TTC549 (cell line): ENCODE results near the gene OR2G6.
"Not testable (repeated sequence)": the region's sequence is repeated elsewhere in the genome, so short reads cannot be mapped to it uniquely, and the experiment has no call there.

Experiments used
- FAIRE-seq: peaks from 2 replicates; lab custom pipeline; 2012; peaks lifted over from hg19 to GRCh38; lab: Jason Lieb, UNC

Gene OR2G6

DNA sequence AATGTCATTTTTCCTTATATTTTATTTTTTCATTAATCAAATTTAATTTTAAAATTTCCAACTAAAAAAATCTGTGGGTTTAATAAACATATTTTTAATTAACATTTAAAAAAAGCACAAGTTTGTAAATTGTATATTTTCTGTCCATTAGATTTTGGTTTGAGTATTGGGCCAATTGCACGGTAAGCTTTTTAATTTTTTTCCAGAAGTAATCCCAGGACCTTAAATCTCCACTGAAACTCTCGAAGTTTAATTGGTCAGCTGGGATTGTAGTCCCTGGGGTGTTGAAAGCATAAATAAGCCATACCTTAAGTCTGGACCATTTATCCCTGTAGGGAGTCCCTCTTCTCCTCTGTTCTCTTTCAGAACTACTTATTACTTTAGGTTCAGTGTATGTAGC, at the start of gene OR2G6:
OR2G6 (plus strand) TSS at position 301 of the 400 bp plus-strand sequence. CDS start 13,574 bp downstream, outside the sequence.
- FAIRE-seq = peak; percentile 98

DNA sequence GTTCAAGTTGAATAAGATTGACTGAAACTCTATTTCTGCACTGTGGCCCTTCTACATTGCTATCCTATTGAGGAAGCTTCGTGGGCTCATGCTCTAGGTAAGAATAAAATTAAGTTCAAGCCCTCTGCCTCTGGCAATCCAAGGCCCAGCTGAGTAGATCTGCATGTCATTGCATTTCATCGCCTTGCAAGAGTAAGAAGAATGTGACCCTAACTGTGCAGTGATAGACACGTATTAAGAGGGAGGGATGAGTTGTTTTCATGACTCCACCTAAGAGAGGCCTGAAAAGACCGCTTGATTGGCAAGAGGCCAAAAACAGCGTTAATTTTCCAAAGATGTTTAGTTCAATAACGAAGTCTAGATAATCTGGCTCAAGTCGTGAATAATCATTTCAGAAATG, 48.8 kb upstream of the OR2G6 start:
- FAIRE-seq = not testable (repeated sequence)

DNA sequence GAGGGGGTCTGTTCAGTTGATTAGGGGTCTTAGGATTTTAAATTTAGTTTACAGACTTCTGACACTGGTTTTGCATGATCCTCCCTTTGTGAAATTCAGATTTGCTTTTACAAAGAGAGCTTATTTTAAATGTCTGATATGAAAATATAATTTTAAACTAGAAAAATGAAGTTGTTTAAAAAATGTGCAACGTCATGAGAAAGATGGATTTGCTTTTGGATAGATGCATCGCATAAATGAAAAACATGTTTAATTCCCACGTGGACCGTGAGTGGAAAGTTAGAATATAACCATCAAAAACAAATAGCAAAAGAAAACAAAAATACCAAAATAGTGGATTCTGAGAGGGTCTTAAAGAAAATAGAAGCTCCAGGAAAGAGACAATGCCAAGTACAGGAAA, 36.7 kb upstream of the OR2G6 start:
- FAIRE-seq = no peak

DNA sequence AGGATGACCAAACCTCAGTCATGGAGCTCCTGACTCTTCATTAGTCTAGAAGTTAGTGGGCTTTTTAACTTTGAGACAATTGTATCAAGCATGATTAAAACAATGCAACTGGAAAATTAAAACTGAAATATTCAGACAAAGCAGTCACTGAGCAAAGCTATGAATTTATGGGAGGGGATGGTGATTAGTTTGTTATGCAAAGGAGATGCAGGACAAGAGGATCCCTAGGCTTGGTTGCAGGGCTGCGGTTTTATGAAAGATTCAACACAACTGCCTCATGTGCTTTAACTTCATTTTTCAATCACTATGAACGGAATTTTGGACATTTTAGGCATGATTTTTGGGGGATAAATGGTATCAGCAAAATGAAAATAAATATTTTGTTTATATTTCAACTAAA, 35.8 kb upstream of the OR2G6 start:
- FAIRE-seq = not testable (repeated sequence)

DNA sequence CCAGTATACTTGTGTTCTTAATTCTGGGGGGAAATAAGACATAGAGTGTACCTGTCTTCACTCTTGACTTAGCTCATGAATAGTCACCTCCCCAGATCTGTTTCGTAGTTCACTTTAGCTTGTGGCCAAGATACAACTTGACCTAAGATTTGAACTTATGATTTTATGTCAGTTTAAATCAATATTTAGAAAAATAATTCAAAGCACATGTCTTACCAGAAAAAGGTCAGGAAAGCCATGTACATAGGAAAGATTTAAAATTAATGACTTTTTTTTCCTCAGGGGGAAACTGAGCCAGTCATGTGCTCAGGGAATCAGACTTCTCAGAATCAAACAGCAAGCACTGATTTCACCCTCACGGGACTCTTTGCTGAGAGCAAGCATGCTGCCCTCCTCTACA, 34.8 kb upstream of the OR2G6 start, which contains the start of gene OR2T3:
OR2T3 (plus strand) TSS at position 301 of the 400 bp plus-strand sequence; CDS start at position 301, 0 bp downstream.
- FAIRE-seq = not testable (repeated sequence)

DNA sequence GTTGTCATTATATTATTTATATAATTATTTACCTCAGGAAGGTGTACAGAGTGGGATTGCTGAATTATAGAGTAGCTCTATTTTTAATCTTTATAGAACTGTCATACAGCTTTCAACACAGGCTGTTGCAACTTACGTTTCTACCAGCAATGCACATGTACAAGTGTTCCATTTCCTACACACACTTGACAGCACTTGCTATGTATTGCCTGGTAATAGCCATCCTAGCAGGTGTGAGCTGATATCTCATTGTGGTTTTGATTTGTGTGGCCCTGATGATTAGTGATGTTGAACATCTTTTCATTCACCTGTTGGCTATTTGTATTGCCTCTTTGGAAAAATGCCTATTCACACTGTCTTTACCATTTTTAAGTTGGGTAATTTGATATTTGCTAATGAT, 32.2 kb upstream of the OR2G6 start:
- FAIRE-seq = not testable (repeated sequence)

DNA sequence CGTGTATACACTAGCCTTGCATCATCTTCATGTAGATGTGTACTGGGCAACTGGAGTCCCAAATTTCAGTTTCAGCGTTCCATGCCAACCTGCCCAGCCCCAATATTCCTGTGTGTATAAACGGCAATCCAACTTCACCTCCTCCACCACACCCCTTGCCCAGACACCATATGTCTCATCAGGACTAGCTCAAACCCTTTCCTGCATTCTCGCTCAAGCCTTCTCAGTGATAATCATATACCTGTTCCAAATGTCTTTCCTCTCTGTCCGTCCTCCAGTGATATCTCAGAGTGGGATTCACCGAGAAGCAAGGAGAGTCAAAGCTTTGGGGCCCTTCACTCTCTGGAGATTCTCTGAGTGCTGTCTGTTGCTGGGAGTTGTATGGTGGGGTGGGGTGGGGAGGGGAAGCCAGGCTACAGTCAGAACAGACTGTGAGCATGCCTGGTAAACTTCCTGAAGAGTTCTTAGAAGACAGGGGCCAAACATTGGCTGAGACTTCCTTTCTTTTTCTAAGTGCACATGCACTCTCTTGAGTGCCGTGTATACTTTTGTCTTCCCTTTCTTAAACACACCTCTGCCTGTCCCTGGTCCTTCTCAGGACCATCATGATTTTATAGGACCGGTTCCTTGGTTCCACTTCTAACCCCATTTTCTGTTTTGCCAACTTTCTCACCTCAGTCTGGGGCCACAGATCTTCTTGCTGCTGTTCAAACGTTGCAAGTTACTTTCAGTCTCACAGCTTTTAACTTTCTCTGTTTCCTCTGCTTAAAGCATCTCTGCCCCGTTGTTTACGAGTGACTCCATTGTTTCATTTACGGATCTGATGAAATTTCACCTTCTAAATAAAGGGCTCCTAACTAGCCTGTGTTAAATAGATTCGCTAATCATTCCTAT, 25.9 kb upstream of the OR2G6 start:
- FAIRE-seq = not testable (repeated sequence)

DNA sequence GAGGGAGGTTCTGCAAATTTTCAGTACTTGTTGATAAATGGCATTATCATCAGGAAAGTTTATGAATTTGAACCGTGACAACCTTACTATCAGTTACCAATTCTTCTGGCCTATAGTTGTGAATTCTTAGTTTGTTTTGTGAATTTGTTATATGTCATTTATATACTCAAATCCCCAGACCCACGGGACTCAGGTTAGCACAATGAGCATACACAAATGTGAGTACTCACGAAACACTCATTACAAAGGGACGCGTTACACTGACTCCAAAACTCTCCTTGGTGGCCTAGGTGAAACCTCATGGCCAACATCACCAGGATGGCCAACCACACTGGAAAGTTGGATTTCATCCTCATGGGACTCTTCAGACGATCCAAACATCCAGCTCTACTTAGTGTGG, 19.6 kb upstream of the OR2G6 start, which contains the start of gene OR2T5:
OR2T5 (plus strand) TSS at position 301 of the 400 bp plus-strand sequence; CDS start at position 301, 0 bp downstream.
- FAIRE-seq = not testable (repeated sequence)

DNA sequence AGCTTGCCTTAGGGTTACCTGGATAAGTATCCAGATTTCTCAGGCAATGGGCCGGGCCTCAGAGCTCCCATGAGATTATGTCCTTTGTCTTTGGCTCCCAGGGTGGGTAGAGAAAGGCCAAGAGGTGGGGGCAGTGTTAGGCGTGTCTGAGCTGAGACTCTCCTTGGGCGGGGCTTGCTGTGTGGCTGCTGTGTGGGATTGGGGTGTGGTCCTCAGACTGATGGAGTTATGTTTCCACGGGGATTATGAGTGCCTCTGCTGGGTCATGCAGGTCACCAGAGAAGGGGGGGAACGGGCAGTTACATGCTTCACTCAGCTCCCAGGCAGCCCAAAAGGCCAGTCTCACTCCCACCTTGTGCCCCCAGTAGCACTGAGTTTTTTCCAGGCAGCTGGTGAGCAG, 11.2 kb upstream of the OR2G6 start:
- not testable (repeated sequence) for FAIRE-seq

DNA sequence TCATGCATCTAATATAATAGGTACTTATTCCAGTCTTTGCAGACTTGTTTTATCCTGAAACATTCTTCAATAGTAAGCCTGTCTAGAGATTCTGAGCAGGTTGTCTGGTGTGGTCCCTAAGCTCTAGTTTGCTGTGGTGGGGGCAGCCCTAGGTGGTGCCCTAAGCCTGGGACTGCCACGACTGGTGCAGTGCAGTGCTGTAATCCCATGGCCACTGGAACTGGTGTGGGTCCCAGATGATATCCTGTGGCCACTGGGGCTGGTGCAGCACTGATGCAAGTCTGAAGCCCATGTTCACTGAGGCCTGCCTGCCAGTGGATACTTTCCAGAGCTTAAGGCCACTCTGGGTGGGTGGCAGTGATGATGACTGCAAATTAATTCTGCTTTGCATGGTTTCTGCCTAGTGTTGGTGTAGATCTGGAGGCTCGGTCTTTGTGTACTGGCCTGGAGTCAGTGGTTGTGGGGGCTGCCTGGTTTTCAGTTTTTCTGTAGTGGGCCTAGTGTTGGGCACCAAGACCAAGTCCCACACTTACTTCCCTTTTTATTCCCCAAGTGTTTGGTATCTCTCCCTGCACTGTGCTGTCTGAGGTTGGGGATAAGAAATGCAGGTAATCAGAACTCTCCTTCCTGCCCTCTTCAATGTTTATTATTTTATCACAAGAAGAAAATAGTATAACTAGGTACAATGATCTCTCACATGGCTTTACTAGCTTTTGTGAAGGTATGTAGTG, 7.4 kb upstream of the OR2G6 start:
- not testable (repeated sequence) for FAIRE-seq

DNA sequence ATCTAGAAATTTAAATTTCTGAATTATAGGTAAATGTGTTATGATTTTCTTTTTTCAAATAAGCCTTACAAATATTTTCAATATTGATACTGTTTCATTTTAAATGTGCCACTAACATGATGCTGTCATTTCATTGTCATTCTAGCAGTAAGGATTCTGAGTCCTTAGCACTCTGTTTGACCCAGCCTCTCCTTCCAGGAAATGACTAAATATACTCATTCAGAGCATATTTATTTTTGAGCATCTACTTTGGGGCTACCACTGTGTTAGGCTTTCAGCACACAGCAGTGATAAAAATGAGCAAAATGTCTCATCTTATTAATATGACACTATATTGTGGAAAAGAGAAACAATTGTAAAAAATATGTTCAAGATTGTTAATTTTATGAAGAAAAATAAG, 2.3 kb downstream of the OR2G6 start:
- FAIRE-seq = not testable (repeated sequence)

DNA sequence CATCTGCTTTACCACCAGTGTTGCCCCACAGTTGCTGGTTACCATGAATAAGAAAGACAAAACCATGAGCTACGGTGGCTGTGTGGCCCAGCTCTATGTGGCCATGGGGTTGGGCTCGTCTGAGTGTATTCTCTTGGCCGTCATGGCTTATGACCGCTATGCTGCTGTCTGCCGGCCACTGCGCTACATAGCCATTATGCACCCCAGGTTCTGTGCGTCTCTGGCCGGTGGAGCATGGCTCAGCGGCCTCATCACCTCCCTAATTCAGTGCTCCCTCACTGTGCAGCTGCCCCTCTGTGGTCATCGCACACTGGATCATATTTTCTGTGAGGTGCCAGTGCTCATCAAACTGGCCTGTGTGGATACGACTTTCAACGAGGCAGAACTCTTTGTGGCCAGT, 14.0 kb downstream of the OR2G6 start:
- no peak for FAIRE-seq

DNA sequence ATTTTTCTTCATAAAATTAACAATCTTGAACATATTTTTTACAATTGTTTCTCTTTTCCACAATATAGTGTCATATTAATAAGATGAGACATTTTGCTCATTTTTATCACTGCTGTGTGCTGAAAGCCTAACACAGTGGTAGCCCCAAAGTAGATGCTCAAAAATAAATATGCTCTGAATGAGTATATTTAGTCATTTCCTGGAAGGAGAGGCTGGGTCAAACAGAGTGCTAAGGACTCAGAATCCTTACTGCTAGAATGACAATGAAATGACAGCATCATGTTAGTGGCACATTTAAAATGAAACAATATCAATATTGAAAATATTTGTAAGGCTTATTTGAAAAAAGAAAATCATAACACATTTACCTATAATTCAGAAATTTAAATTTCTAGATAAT, 29.6 kb downstream of the OR2G6 start:
- FAIRE-seq = peak; percentile 99

DNA sequence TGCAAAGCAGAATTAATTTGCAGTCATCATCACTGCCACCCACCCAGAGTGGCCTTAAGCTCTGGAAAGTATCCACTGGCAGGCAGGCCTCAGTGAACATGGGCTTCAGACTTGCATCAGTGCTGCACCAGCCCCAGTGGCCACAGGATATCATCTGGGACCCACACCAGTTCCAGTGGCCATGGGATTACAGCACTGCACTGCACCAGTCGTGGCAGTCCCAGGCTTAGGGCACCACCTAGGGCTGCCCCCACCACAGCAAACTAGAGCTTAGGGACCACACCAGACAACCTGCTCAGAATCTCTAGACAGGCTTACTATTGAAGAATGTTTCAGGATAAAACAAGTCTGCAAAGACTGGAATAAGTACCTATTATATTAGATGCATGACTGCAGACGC, 39.5 kb downstream of the OR2G6 start:
- FAIRE-seq = not testable (repeated sequence)

DNA sequence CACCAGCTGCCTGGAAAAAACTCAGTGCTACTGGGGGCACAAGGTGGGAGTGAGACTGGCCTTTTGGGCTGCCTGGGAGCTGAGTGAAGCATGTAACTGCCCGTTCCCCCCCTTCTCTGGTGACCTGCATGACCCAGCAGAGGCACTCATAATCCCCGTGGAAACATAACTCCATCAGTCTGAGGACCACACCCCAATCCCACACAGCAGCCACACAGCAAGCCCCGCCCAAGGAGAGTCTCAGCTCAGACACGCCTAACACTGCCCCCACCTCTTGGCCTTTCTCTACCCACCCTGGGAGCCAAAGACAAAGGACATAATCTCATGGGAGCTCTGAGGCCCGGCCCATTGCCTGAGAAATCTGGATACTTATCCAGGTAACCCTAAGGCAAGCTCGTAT, 43.2 kb downstream of the OR2G6 start:
- FAIRE-seq = not testable (repeated sequence)

DNA sequence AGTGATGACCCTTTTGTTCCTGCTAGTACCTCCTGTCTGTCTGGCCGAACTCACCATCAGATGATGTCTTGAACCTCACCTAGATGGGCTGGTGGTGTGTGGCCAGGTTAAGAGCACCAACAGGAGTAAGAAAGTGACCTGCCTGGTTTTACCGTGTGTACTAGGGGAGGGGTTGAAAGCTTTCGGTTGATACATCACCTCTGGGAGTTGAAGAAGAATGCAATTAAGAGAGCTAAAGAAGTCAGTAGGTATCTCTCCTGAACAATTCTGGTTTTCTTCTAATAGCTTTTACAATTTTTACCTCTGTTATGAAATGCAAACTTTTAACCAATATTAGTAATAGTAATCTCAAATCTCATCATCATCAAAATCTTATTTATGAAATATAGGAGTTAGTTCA, 54.8 kb downstream of the OR2G6 start, which contains the start of gene OR2T29:
OR2T29 (minus strand) TSS at position 101 of the 400 bp plus-strand sequence. CDS start 3,281 bp downstream, outside the sequence.
- peak; percentile 23 for FAIRE-seq

DNA sequence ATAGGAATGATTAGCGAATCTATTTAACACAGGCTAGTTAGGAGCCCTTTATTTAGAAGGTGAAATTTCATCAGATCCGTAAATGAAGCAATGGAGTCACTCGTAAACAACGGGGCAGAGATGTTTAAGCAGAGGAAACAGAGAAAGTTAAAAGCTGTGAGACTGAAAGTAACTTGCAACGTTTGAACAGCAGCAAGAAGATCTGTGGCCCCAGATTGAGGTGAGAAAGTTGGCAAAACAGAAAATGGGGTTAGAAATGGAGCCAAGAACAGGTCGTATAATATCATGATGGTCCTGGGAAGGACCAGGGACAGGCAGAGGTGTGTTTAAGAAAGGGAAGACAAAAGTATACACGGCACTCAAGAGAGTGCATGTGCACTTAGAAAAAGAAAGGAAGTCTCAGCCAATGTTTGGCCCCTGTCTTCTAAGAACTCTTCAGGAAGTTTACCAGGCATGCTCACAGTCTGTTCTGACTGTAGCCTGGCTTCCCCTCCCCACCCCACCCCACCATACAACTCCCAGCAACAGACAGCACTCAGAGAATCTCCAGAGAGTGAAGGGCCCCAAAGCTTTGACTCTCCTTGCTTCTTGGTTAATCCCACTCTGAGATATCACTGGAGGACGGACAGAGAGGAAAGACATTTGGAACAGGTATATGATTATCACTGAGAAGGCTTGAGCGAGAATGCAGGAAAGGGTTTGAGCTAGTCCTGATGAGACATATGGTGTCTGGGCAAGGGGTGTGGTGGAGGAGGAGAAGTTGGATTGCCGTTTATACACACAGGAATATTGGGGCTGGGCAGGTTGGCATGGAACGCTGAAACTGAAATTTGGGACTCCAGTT, 57.9 kb downstream of the OR2G6 start:
- FAIRE-seq = not testable (repeated sequence)

DNA sequence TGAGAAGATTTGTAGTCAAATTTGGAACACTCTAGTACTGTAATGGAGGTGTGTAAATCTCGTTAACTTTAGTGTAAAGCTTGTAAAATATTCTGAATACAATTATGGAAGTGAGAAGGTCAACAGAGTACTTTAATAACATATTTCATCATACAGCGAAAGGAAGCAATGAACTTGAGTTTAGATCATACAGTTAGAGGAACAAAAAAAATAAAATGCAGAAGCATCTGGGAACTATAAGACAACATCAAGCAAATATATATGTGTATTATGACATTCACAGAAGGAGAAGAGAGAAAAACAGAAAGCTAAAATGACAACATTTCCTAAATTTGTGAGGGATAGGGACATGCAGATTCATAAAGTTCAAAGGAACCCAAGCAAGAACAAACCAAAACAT, 61.2 kb downstream of the OR2G6 start:
- FAIRE-seq = not testable (repeated sequence)

DNA sequence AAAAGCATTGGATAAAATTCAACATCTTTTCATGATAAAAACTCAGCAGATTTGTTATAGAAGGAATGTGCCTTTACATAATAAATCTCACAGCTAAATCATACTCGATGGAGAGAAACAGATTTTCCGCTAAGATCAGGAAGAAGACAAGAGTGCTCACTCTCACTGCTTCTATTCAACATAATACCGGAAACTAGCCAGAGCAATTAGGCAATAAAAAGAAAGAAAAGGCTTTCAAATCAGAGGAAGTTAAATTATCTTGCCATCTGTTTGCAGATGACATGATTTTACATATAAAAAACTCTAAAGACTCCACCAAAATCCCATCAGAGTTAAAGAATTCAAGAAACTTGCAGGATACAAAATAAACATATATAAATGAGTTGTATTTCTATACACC, 62.9 kb downstream of the OR2G6 start:
- peak; percentile 41 for FAIRE-seq

DNA sequence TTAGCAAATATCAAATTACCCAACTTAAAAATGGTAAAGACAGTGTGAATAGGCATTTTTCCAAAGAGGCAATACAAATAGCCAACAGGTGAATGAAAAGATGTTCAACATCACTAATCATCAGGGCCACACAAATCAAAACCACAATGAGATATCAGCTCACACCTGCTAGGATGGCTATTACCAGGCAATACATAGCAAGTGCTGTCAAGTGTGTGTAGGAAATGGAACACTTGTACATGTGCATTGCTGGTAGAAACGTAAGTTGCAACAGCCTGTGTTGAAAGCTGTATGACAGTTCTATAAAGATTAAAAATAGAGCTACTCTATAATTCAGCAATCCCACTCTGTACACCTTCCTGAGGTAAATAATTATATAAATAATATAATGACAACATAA, 64.2 kb downstream of the OR2G6 start:
- not testable (repeated sequence) for FAIRE-seq

DNA sequence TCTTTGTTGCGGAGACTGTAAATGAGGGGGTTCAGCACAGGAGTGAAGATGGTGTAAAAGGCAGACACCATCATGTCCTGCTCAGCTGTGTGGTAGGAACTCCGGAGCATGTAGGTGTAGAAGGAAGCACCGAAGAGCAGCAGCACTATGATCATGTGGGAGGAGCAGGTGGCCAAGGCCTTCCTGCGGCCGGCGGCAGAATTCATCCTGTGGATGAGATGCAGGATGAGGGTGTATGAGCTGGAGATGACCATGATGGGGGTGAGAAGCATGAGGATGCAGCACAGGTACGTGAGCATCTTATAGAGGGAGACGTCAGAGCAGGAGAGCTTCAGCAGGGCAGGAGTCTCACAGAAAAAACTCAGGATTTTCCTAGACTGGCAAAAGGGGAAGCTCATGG, 66.0 kb downstream of the OR2G6 start:
- not testable (repeated sequence) for FAIRE-seq

DNA sequence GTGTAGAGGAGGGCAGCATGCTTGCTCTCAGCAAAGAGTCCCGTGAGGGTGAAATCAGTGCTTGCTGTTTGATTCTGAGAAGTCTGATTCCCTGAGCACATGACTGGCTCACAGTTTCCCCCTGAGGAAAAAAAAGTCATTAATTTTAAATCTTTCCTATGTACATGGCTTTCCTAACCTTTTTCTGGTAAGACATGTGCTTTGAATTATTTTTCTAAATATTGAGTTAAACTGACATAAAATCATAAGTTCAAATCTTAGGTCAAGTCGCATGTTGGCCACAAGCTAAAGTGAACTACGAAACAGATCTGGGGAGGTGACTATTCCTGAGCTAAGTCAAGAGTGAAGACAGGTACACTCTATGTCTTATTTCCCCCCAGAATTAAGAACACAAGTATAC, 66.8 kb downstream of the OR2G6 start, which contains the start of gene OR2T34:
OR2T34 (minus strand) TSS at position 101 of the 400 bp plus-strand sequence; CDS start at position 101, 0 bp downstream.
- not testable (repeated sequence) for FAIRE-seq
